Measurements from ENCODE around the gene GPS2.

Gene GPS2

GRCh38 chr17:7314719-7315569 is at the start of gene GPS2:
TSS of gene GPS2 (minus strand) at chr17:7315360. CDS start at chr17:7315052, 308 bp downstream.
- DNase-seq (ENCODE audit: low spot score), result peak; percentile 88
- FAIRE-seq, result peak; percentile 50

GRCh38 chr17:7363311-7363710 is 48.2 kb upstream of the GPS2 start:
- DNase-seq (ENCODE audit: low spot score) (no peak), FAIRE-seq (no peak)

DNA sequence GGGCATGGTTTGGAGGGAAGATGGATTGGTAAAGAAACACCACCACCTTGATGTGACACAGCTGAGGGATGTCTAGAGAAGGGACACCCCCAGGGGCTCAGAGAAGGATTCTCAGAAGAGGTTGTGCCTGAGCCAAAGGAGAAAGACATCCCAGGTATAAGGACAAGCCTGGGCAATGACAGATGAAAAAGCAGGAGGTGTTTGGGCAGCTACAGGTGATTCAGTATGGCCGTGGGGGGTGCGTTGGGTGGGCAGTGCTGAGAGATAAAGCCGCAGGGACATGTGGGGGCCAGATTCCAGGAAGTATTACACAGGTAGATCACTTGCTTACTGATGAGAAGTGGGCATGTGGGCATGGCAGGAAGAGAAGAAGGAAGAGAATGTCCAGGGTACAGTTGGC is 46.7 kb upstream of the GPS2 start:
- FAIRE-seq, result no peak
- DNase-seq (ENCODE audit: low spot score), result no peak

GRCh38 chr17:7357381-7357780 is 42.2 kb upstream of the GPS2 start:
- DNase-seq (ENCODE audit: low spot score), result no peak
- no peak for FAIRE-seq

DNA sequence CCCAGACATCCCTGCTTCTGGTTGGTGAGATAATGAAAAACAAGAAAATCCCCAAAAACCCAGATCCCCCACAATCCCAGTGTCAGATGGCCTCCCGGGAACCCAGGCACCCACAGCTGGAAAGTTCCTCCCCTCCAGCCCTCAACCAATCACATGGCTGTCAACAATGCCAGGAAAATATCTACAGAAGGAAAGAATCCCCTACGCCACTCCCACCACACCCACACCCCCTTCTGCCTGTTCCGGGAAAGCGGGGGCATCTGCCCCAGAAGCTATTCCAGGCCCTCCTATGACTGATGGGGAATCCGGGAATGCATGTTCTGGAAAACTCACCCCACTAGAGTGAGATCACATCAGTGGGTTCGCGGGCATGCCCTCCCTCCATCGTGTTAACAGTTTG is 41.6 kb upstream of the GPS2 start:
- FAIRE-seq, result no peak

DNA sequence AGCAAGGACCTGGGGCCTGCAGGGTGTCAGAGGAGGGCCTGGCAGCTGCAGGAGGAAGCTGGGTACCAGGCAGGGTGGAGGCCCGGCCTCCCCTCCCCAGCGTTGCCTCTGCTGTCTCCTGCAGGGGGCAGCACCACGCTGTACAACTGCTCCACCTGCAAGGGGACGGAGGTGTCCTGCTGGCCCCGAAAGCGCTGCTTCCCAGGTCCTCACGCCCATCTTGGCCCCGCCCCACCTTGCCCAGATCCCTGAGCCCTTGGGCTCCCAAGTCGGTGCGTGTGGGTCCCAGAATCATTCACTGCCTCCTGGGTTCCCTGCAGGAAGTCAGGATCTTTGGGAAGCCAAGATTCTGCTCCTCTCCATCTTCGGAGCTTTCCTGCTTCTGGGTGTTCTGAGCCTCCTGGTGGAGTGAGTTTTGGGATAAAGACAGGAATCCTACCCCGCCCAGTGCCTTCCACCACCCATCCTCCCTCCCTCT is 41.0 kb upstream of the GPS2 start:
- FAIRE-seq, result peak; percentile 81
- DNase-seq (ENCODE audit: low spot score), result peak; percentile 67

More for the DNA sequence above, 41.6 kb upstream of the GPS2 start:
- no peak for DNase-seq (ENCODE audit: low spot score)

- FAIRE-seq (no peak), DNase-seq (ENCODE audit: low spot score) (no peak)
Measured at GRCh38 chr17:7355573-7355972, 40.4 kb upstream of the GPS2 start.

DNA sequence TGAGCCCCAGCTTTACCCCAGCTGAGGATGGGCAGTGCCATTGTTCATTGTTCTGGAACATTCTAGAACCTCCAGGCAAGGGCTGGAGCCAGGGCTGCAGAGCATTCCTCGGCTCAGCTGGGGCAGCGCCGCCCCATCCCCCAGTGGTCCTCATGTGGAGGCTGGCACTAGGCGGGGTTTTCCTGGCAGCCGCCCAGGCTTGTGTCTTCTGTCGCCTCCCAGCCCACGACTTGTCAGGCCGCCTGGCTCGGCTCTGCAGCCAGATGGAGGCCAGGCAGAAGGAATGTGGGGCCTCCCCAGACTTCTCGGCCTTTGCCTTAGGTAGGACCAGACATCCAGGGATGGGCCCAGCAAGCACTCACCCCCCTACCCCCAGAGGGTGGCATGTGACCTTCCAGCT is 39.9 kb upstream of the GPS2 start, which contains the start of gene TMEM95:
TMEM95 (plus strand) TSS at position 104 of the 400 bp plus-strand sequence; CDS start at position 153, 49 bp downstream.
- FAIRE-seq (no peak), DNase-seq (ENCODE audit: low spot score) (no peak)

GRCh38 chr17:7354262-7354843 is 39.2 kb upstream of the GPS2 start:
- no peak for FAIRE-seq
- DNase-seq (ENCODE audit: low spot score), result no peak

- FAIRE-seq, result no peak
Measured at GRCh38 chr17:7352910-7353635, 37.9 kb upstream of the GPS2 start.

DNA sequence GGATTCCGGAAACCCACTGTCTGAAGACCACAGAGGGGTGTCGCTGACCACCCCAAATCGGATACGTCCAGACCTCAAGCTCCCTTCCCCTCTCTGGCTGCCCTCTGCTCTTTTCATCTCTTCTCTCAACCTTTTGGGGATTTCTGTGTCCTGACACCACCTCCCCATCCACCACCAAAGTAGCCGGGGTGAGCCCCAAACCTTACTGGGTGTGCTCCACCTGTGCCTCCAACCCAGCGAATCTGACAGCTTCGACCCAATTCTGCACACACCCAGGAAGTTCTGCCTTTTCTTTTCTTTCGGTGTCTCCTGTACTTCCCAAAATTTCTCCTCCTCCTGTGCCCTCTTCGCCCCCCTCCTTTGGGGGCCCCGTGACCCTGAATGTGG is 37.3 kb upstream of the GPS2 start:
- no peak for DNase-seq (ENCODE audit: low spot score)
- no peak for FAIRE-seq

More at GRCh38 chr17:7352910-7353635, 37.9 kb upstream of the GPS2 start:
- no peak for DNase-seq (ENCODE audit: low spot score)

DNA sequence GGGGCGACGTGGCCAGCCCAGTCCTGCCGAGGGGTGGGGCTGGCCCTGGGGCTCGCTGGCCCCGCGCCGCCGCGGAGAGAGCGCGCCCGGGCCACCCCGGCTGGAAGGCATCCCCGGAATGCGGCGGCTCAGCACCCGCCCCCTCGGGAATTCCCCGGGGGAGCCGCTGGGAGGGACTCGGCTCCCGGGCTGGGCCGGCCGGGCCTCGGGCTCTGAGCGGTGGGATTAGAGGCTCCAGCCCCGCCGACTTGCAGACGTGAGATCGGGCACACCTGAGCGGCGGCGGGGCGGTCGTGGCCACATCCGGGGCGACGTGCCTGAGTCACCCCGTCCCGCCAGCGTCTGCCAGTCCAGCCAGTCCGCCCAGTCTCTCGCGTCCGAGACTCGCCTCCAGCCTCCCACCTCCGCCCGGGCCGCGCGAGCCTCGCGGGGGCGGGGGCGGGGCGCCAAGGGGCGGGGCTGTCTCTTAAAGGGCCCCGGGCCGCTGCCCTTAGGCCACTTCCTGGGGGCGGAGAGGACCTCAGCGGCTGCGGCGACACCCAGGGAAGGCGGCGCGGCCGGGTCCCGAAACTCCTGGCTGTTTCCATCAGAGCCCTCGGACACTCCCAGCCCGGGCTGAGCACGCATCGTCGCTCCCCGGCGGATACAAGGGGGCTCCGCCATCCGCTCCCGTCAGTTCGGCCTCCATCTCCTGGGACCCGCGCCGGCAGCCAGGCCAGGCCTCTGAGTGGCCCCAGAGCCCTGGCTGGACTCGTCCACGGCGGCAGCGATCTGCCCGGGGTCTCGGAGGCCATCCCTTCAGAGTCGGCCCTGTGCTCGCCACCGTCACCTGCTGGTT is 36.7 kb upstream of the GPS2 start, which contains the start of gene KCTD11:
KCTD11 (plus strand) TSS at position 498 of the 838 bp plus-strand sequence.
- FAIRE-seq, result no peak
- DNase-seq (ENCODE audit: low spot score), result peak; percentile 89

DNA sequence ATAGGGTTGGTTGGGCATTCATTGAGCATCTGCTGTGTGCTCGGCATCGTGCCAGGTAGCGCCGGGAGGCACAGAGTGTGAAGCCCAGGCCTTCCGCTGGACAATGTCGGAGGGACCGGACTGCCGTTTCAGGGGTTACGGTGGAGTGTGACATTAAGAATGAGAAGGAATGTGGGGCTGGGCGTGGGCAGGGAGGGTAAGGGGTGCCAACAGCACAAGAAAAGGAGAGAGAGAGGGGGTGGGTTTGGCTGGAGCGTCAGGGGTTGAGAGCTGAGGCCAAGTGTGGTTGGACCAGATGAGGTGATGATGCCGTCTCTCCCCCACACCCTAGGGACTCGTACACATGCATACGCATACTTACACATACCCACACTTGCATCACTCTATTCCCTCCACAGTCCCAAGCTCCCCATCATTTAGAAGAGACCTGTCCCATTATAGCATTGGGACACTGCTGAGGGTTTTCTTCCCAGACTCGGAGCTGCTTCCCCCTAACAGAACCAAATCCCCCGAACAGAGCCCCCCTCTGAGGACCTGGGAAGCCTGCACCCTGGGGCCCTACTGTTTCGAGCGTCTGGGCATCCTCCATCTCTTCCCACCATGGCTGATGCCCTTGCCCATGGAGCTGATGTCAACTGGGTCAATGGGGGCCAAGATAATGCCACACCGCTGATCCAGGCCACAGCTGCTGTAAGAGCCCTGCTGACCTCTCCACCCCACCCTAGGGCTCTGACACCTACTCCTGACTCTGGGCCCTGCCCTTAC is 33.5 kb upstream of the GPS2 start:
- no peak for FAIRE-seq
- no peak for DNase-seq (ENCODE audit: low spot score)

GRCh38 chr17:7347630-7348477 is 32.7 kb upstream of the GPS2 start:
- DNase-seq (ENCODE audit: low spot score), result no peak
- FAIRE-seq, result no peak

DNA sequence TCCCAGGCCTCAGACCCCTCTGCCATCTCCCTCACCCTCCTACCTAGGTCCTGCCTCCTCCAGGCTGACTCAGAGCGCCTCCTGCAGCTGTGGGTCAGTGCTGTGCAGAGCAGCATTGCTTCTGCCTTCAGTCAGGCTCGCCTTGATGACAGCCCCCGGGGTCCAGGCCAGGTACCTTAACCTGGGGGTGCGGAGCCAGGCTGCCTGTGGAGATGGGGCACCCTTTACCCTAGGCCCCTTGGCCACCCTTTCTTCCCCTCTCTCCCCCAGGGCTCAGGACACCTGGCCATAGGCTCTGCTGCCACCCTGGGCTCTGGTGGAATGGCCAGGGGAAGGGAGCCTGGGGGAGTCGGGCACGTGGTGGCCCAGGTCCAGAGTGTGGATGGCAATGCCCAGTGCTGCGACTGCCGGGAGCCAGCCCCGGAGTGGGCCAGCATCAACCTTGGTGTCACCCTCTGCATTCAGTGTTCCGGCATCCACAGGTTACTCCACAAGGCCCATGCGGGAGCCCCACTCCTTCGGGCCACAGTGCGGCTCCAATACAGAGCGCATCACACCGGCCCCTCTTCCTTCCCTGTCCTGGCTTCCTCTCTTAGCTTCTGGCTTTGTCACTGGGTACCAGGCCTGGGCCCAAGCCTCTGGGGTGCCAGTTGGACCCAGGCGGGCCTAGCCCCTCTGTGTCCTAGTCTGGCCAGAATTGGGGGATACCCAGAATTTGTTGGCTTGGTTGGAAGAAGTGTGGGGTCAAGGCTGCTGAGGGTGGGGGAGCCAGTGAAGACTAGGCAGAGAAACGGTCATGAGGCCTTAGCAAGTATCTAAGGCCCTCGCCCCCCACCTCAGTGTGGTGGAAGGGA is 31.8 kb upstream of the GPS2 start:
- FAIRE-seq, result no peak
- no peak for DNase-seq (ENCODE audit: low spot score)

DNA sequence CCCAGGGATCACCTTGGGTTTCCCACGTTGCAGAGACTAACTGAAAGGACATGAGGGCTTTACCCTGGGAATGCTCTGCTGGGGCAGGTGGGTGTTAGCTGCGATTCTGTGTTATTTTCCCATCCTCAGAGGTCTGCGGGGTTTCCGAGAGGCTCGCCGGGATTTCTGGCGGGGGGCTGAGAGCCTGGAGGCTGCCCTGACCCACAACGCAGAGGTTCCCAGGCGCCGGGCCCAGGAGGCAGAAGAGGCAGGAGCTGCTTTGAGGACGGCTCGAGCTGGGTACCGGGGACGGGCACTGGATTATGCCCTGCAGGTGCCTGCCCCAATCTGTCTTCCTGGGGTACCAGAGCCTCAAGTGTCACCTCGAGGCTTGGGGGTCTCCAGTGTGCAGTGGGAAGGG is 28.1 kb upstream of the GPS2 start:
- FAIRE-seq, result no peak
- no peak for DNase-seq (ENCODE audit: low spot score)

DNA sequence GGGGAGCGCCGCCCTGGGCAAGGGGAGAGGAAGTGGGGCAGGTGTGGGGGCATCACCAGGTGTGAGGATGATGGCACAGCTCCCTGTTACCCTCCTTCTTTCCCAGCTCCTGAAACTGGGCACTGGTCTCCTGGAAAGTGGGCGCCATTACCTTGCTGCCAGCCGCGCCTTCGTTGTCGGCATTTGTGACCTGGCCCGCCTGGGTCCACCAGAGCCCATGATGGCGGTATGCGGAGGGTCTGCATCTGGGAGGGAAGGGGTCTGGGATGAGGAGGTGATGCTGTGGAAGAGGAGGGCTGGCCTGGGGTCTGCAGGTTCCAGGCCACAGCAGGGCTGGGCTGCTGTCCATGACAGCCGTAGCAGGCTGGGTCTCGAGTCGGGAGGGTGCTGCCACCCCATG is 26.7 kb upstream of the GPS2 start:
- no peak for DNase-seq (ENCODE audit: low spot score)
- no peak for FAIRE-seq

- DNase-seq (ENCODE audit: low spot score) (no peak), FAIRE-seq (no peak)
Measured at GRCh38 chr17:7340179-7340578, 25.0 kb upstream of the GPS2 start.
